ENCODE data around the gene RBKS. TPM values are rescaled to one million over a fixed set of nuclear protein-coding genes. Genes with fewer than 3 reads are reported as not detected.

The RBKS gene
- total RNA-seq, 1 experiment from 2014 or later = 1.7 TPM

GRCh38 chr2:27814758-27815157 lies 75.4 kb downstream of the RBKS start:
- H3K9me3 Mint-ChIP-seq = peaks cover 4% of the 10 kb centered on the region
- H3K4me1 Mint-ChIP-seq = no peaks in the 10 kb centered on the region
- DNase-seq (ENCODE audit: low spot score) (no peak), ATAC-seq (no peak)
- no peaks in the 10 kb centered on the region; the same call in none of the 2 replicates for H3K27me3 Mint-ChIP-seq (ENCODE audit: low read depth)
- no peaks in the 10 kb centered on the region for H3K36me3 Mint-ChIP-seq
- ChIA-PET CTCF (no interaction called here), POLR2A (interaction anchor here (0.6 kb wide), 1 partner anchor 736 kb away, joined by 5 read pairs; no protein-coding TSS in a partner anchor)
- TF ChIP-seq GABPB1 (CRISPR knock-in tag; IDR thresholded peaks at IDR 0.05) (no peak), ZMAT4 (CRISPR knock-in tag; IDR thresholded peaks at IDR 0.05) (no peak)
- H3K4me3 Mint-ChIP-seq = no peak overlapping the region
- no peak overlapping the region for H3K27ac Mint-ChIP-seq

- TF ChIP-seq ZNF396 (CRISPR knock-in tag; IDR thresholded peaks at IDR 0.05; ENCODE audit: borderline replicate concordance) (no peak), ZBTB21 (CRISPR knock-in tag; IDR thresholded peaks at IDR 0.05; ENCODE audit: borderline replicate concordance) (no peak), PREB (CRISPR knock-in tag; IDR thresholded peaks at IDR 0.05; ENCODE audit: borderline replicate concordance) (no peak), CREB1 (CRISPR knock-in tag; IDR thresholded peaks at IDR 0.05) (no peak)
- CTCF ChIA-PET = no interaction called here
Measured at GRCh38 chr2:27811768-27812167, 78.4 kb downstream of the RBKS start.

GRCh38 chr2:27810455-27810854 lies 79.7 kb downstream of the RBKS start:
- ChIA-PET CTCF (interaction anchor here (0.7 kb wide), 1 partner anchor 107 kb away, joined by 3 read pairs; no protein-coding TSS in a partner anchor), POLR2A (no interaction called here)
- DNase-seq (ENCODE audit: low spot score) (no peak), ATAC-seq (no peak)
- H3K4me1 Mint-ChIP-seq = no peaks in the 10 kb centered on the region
- H3K9me3 Mint-ChIP-seq = no peaks in the 10 kb centered on the region
- TF ChIP-seq ZNF671 (CRISPR knock-in tag; IDR thresholded peaks at IDR 0.05) (no peak), ZNF423 (CRISPR knock-in tag; IDR thresholded peaks at IDR 0.05) (no peak), SOX15 (CRISPR knock-in tag; IDR thresholded peaks at IDR 0.05) (no peak), GABPB1 (CRISPR knock-in tag; IDR thresholded peaks at IDR 0.05) (no peak), TCF7 (CRISPR knock-in tag; IDR thresholded peaks at IDR 0.05; ENCODE audit: low read depth) (no peak), ARID4B (CRISPR knock-in tag; IDR thresholded peaks at IDR 0.05; ENCODE audit: borderline replicate concordance) (no peak), TEAD4 (CRISPR knock-in tag; IDR thresholded peaks at IDR 0.05) (no peak), ZNF138 (CRISPR knock-in tag; conservative IDR thresholded peaks at IDR 0.05) (no peak), NR2C2 (CRISPR knock-in tag; IDR thresholded peaks at IDR 0.05) (no peak)
- no peak overlapping the region for H3K27ac Mint-ChIP-seq
- H3K4me3 Mint-ChIP-seq = no peak overlapping the region
- H3K27me3 Mint-ChIP-seq (ENCODE audit: low read depth) = no peaks in the 10 kb centered on the region; the same call in 1 of the 2 replicates
- no peaks in the 10 kb centered on the region for H3K36me3 Mint-ChIP-seq

More at GRCh38 chr2:27811768-27812167, 78.4 kb downstream of the RBKS start:
- no peak for DNase-seq (ENCODE audit: low spot score)
- H3K4me1 Mint-ChIP-seq = no peaks in the 10 kb centered on the region
- no peaks in the 10 kb centered on the region for H3K9me3 Mint-ChIP-seq
- H3K36me3 Mint-ChIP-seq = no peaks in the 10 kb centered on the region
- H3K4me3 Mint-ChIP-seq = no peak overlapping the region
- H3K27me3 Mint-ChIP-seq (ENCODE audit: low read depth) = no peaks in the 10 kb centered on the region; the same call in 1 of the 2 replicates
- POLR2A ChIA-PET = no interaction called here
- H3K27ac Mint-ChIP-seq = no peak overlapping the region
- no peak for ATAC-seq

- Mint-ChIP-seq H3K4me1 (no peaks in the 10 kb centered on the region), H3K4me3 (no peak overlapping the region), H3K27ac (no peak overlapping the region), H3K27me3 (ENCODE audit: low read depth) (no peaks in the 10 kb centered on the region; the same call in 1 of the 2 replicates), H3K9me3 (no peaks in the 10 kb centered on the region), H3K36me3 (no peaks in the 10 kb centered on the region)
- CTCF ChIA-PET = interaction anchor here (1.2 kb wide), 1 partner anchor 126 kb away, joined by 3 read pairs; no protein-coding TSS in a partner anchor
- POLR2A ChIA-PET = no interaction called here
- no peak for ATAC-seq
- TF ChIP-seq SOX15 (CRISPR knock-in tag; IDR thresholded peaks at IDR 0.05) (no peak), CREM (CRISPR knock-in tag; IDR thresholded peaks at IDR 0.05) (no peak)
- DNase-seq (ENCODE audit: low spot score) = no peak
Measured at GRCh38 chr2:27809761-27810241, 80.4 kb downstream of the RBKS start.

Data from WTC11 (cell line).